T47D (cell line): ENCODE results near the gene AGL.

Experiments used
- DNase-seq, 2 experiments: peaks; one replicate each; pipeline versions ENCODE4 v3.0.0 to v3.0.0-alpha.2; 2011 to 2012; ENCODE audit warnings: low read depth in 1 of 2, low spot score in 1 of 2
- JUND ChIP-seq: IDR thresholded peaks from 2 replicates; pipeline ENCODE4 v1.6.1; 2012; ENCODE audit warnings: low read depth
- in situ Hi-C: cut with HindIII; loops from 2 replicates; pipeline ENCODE4 v1.10.0; 2016; ENCODE audit warnings: low sequenced_read_pairs, low pct_unique_long_range_greater_than_20kb

The AGL gene

DNA sequence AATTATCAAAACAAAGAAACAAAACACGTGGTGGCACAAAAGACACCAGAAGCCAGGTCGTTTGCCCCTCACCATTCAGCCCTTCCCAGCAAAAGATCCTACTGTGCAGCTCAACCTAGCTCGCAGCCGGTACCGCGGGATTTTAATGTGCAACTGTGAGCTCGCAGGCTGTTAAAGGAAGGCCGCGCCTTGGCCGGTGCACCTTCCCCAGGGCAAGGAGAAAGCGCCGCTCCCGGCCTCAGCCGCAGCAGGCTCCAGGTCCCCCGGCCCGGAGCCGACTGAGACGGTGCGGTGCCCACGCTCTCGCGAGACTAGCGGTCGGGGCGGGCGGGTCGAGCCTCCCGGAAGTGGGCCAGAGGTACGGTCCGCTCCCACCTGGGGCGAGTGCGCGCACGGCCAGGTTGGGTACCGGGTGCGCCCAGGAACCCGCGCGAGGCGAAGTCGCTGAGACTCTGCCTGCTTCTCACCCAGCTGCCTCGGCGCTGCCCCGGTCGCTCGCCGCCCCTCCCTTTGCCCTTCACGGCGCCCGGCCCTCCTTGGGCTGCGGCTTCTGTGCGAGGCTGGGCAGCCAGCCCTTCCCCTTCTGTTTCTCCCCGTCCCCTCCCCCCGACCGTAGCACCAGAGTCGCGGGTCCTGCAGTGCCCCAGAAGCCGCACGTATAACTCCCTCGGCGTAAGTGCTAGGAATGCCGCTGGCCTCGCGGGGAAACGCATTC, at the start of gene AGL:
Gene AGL (plus strand): TSS at position 618 of the 715 bp plus-strand sequence. CDS start 682 bp downstream, outside the sequence.
- in situ Hi-C loops = no loop called here
- peak; percentile 53 to 86 for DNase-seq
- no peak for TF ChIP-seq JUND

DNA sequence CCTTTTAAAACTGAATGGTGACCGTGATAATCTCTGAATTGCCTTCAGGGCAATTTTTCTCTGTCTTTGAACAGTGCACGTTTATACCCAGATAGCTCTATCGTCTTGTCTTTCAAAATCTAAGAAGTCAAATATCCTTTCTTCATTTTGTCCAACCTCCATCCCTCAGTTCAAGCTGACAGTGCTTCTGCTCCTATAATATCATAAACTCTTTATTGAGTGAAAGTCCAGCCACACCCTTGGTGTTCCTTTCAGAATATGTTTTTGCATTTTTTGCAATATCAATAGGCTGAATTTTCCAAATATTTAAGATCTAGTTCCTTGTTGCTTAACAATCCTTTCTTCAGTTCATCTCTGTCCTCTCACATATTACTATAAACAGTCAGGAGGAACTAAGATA, 48.6 kb upstream of the AGL start:
- no peak for DNase-seq
- TF ChIP-seq JUND = no peak
- in situ Hi-C loops = no loop called here

DNA sequence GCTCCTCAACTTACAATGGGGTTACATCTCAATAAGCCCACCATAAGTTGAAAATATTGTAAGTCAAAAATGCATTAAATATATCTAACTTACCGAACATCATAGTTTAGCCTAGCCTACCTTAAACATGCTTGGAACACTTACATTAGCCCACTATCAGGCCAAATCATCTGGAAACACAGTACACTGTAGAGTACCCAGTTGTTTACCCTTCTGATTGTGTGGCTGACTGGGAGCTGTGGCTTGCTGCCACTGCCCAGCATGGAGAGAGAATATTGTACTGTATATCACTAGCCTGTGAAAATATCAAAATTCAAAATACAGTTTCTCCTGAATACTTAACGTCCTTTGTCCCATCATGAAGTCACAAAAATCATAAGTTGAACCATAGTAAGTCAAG, 43.3 kb upstream of the AGL start:
- TF ChIP-seq JUND = no peak
- in situ Hi-C loops = no loop called here
- DNase-seq = peak in 1 of 2 experiments; percentile 14

DNA sequence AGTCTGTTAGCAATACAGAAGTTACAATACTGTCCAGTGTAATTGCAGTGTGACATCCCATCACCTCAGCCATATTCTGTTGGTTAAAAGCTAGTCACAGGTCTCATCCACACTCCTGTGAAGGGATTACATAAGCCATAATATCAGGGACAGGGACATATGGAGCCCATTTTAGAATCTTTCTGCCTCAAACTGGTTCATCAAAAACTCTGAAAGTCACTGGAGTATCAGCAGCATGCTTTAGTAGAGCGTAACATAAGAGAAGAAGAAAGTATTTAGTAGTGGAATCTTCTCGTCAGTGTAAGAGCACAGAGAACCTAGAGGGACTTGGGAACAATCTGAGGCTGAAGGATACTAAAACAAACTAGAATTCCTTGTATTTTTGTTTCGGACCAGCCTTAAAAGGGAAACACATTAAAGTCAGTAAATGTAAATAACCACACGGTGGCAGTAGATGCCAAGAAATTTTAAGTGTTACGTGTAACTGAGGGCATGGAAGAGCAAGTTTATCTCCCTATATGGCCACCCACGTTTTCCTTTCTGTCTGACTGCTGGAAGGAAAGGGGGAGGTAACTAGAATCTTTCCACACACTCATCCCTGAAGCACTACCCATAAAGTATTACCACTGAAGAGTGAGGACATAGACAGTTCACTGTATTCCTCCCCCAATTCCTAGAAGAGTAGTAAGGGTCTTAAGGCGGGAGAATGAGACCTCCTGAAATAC, 41.6 kb upstream of the AGL start:
- in situ Hi-C loops = no loop called here
- no peak for TF ChIP-seq JUND
- DNase-seq = peak; percentile 18 to 77

DNA sequence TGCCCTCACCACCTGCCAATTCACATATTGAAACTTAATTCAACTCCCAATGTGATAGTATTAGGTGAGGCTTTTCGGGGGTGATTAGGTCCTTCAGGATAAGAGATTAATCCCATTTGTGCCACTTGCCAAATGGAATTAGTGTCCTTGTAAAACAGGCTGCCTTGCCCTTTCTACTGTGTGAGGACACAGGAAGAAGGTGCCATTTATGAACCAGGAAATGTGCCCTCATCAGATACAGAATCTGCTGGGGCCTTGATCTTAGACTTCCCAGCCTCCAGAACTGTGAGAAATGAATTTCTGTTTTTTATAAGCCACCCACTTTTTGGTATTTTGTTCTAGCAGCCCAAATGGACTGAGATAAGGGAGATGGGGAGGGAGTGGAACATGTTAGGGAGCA, 39.1 kb upstream of the AGL start:
- no peak for TF ChIP-seq JUND
- no peak for DNase-seq
- in situ Hi-C loops = no loop called here

DNA sequence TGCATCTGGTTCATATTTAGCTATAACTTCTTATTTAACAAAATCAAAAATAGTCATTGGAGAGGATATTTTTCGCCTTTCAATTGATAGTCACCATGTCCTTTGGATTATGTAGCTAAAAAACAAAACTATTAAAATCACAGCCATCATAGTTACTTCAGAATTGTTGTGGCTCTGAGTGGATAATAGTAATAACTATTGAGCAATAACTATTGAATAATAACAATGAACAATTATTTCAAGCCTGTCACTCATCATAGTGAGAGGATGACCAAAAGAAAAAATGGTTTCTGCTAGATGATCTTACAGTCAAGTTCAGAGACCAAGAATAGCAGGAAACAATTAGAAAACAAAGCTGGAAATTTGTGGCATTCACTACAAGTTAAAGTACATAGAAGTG, 38.4 kb upstream of the AGL start:
- in situ Hi-C loops = no loop called here
- no peak for TF ChIP-seq JUND
- DNase-seq = no peak

DNA sequence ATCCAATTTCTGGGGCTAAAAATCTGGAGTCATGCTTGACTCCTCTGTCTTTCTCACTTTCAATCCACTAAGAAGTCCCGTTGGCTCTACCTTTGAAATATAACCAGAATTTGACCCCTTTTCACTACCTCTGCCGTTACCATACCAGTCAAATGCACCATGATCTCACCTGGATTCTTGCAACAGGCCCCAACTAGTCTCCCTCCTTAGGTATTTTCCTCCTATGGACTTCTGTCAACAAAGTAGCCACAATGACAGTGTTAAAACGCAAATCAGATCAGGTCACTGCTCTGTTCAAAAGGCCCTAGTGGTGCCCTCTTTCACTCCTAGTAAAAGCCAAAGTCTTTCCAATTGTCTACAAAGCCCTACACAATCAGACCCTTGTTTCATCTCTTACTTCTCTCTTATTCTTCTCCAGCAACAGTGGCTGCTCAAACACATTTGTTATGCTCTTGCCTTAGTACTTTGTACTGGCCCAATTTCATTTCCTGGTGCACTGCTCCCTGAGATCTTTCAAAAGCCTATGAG, 35.7 kb upstream of the AGL start:
- peak in 1 of 2 experiments; percentile 20 for DNase-seq
- in situ Hi-C loops = no loop called here
- no peak for TF ChIP-seq JUND

DNA sequence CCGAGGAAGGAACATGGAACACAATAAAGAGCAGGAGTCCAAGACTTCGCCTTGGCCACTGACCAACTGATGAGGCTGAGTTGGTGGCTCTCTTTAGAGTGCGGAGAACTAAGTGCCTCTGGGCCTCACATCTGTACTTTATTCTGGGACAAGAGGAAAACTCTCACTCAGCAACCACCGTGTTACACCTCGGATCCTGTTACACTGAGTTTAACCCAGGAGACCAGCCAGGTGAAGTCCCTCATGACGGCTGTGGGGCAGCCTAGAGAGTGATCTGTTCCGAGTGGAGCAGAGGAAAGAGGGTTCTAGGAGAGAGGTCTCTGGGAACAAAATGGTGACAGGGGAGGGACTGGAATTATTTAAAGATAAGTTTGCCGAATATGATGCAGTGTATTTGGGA, 33.5 kb upstream of the AGL start:
- no peak for DNase-seq
- in situ Hi-C loops = no loop called here
- TF ChIP-seq JUND = no peak

DNA sequence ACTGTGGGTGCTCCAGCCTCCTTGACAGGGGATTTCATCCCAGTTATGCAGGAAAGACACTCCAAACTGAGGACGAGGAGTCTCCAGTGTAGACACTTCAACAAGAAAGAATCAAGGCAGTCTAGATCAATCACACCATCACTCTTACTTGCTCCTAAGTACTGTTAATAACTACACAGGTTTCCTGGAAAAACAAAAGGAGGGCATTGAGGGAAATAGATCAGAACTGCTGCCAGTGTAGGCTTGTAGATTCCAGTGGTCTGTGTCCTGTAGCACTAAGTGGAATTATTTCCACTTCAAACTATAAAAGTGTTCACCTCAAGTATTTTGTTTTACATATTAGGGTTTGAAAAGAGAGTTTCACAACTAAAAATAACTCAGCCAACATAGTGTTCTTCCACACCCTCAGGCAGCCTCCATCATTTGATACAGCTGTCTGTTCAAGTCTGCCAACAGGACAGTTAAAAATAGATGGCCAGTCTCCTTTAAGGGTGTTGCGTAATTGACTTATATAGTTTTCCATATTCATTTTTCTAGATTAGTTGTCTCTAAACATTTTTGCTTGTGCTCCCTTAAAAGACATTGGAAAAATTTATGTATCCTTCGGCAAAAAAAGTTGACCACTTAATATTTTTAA, 32.0 kb upstream of the AGL start:
- no peak for DNase-seq
- in situ Hi-C loops = no loop called here
- no peak for TF ChIP-seq JUND

DNA sequence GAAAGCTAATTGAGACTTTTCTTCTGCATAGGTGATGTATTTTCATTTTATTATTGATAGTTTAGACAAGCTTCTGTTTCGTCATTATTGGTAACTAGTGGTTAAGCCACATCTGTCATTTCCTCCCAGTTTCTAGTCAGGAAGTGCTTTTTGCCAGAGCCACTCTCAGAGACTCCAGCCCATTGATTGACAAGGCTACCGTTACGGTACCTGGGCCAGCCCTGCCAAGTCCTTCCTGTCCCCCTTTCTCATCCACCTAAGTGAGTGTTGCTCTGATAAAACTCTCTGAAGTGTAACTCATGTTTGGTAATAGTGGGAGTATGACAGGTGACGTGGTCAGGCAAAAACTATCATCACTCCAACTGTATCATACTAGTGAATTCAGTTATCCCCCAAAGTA, 29.6 kb upstream of the AGL start:
- no peak for TF ChIP-seq JUND
- DNase-seq = no peak
- in situ Hi-C loops = no loop called here

DNA sequence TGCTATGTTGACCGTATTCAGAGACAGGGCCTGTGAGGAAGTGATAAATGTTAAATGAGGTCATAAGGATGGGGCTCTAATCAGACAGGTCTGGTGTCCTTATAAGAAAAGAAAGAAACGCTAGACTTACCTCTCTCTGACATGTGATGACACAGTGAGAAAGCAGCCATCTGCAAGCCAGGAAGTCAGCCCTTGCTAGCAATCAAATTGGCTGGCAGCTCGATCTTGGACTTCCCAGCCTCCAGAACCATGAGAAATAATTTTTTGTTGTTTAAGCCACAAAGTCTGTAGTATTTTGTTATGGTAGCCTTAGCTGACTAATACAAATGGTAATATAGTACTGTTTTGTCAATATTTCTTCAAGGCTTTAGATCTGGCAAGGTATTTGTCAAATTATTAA, 25.1 kb upstream of the AGL start:
- DNase-seq = no peak
- no peak for TF ChIP-seq JUND
- in situ Hi-C loops = no loop called here

DNA sequence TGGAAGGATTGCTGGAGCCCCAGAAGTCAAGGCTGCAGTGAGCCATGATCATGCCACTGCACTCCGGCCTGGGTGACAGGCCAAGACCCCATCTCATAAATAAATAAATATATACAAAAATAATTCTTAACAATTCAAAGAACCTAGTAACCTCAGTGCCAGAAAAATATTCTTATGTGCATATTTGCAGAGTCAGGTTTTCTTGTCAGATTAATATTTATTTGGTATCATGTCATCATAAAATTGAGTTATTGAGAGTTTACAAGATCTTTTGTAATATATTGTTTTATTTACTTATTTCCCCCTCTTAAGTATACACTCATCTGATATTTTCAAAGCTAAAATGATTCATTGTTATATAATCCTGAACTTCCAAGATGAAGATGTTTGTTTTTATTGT, 24.5 kb upstream of the AGL start:
- in situ Hi-C loops = no loop called here
- no peak for TF ChIP-seq JUND
- no peak for DNase-seq

DNA sequence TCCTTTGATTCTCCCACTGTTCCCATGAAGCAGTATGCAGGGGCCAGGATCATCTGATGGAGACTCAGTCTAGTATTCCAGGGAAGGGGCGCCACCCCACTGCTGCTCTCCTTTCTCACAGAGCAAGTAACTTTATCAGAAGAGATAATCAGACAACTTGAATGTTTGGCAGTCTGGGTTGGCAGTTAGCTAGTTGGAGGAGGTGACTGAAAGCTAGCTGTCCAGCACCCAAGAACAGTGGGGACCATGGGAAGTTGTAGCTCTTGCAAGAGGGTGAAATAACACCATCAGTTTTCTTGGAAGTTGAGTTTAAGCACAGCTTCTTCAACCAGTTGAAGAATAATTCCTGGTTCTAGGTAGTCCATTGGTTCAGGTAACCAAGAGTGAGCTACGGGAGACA, 22.2 kb upstream of the AGL start:
- DNase-seq = no peak
- in situ Hi-C loops = no loop called here
- no peak for TF ChIP-seq JUND
